Measurements from ENCODE around the gene RAB6B.

The RAB6B gene

DNA sequence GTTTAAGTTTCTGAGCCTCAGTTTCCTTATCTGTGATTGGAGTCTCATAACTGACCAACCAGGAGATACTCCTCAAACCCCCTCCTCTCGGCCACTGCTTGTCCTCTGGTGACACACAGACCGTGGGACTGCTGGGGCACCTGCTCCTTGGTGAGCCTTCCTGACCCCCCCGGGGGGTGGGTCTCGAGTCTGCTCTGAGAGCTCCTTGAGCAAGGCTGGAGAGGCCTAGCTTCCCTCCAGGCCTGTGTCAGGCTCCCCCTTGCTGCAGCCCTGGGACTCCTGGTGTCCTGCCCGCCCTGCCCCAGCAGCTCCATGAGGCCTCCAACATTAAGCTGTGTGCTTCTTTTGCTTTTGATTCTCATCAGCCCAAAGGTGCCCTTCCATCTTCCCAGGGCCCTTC lies 62.4 kb downstream of the RAB6B start:
- peaks cover 23% of the 10 kb centered on the region for H3K4me1 ChIP-seq
- TF ChIP-seq Cebpa-rat (IDR thresholded peaks at IDR 0.05), result no peak
- H3K9ac ChIP-seq, result no peak overlapping the region
- H3K4me2 ChIP-seq, result no peak overlapping the region
- H3K9me3 ChIP-seq, result no peaks in the 10 kb centered on the region
- H3K36me3 ChIP-seq, result no peaks in the 10 kb centered on the region
- H3K27me3 ChIP-seq, result no peaks in the 10 kb centered on the region
- no peaks in the 10 kb centered on the region for H4K20me1 ChIP-seq
- no peak overlapping the region for H3K27ac ChIP-seq
- H3K4me3 ChIP-seq, result no peak overlapping the region

DNA sequence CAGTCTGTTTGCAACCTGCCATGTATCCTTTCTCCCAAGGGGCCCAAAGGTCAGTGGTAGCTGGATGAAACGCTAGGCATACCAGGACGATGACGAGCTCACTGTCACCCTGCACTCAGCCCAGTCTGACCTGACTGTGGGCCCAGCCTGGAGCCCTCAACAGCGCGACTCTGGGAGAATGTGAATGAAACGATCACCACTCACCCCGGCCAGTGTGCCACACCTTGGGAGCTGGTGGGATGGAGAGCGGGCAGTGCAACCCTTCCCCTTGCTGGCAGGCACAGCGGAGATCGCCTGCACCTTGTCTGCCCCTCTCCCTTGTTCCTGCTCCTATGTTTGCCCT lies 62.9 kb downstream of the RAB6B start:
- no peaks in the 10 kb centered on the region for H3K27me3 ChIP-seq
- no peak overlapping the region for H3K4me2 ChIP-seq
- no peak for TF ChIP-seq Cebpa-rat (IDR thresholded peaks at IDR 0.05)
- no peak overlapping the region for H3K4me3 ChIP-seq
- no peak overlapping the region for H3K27ac ChIP-seq
- H3K9ac ChIP-seq, result no peak overlapping the region
- H3K9me3 ChIP-seq, result no peaks in the 10 kb centered on the region
- no peaks in the 10 kb centered on the region for H3K36me3 ChIP-seq
- H3K4me1 ChIP-seq, result peaks cover 18% of the 10 kb centered on the region
- no peaks in the 10 kb centered on the region for H4K20me1 ChIP-seq

DNA sequence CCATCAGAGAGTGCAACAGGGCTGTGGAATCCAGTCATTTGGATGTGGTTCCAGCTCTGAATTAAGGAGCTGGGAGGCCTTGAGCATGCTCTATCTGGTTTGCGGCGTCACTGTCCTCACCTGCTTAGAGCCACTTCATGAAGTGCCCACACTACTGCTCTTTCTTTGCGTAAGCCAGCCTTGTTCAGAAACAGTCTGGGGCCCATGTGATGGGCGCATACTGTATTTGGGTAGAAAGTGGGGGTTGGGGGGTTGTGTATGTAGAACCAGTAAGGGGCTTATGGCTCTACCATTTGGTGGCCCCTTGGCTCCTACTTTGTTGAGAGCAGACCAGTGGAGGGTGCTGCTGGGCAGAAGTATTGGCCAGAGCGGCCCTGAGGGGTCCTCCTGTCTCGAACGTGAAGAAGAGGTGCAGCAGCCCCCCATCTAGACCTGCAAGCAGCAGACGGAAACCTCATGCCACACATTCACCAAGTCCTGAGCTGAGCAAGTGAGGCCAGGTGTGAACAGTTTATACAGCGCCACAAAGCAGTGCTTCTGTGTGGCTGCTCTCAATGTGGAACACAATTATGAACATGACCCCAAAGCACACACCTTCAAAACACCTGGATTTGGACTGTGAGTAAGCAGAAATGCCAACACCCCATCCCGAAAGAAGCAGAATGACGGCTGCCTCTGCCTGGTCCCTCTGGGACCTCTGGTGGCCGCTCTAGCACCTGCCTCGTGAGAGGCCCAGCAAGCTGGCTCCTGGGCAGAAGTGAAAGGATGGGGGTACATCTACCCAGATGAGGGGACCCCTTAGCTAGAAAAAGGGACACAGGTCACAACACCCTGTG lies 63.5 kb downstream of the RAB6B start:
- no peaks in the 10 kb centered on the region for H3K9me3 ChIP-seq
- H3K4me1 ChIP-seq, result peaks cover 14% of the 10 kb centered on the region
- no peak overlapping the region for H3K9ac ChIP-seq
- no peaks in the 10 kb centered on the region for H3K36me3 ChIP-seq
- H3K27ac ChIP-seq, result no peak overlapping the region
- H4K20me1 ChIP-seq, result no peaks in the 10 kb centered on the region
- no peak overlapping the region for H3K4me3 ChIP-seq
- H3K4me2 ChIP-seq, result no peak overlapping the region
- no peaks in the 10 kb centered on the region for H3K27me3 ChIP-seq
- no peak for TF ChIP-seq Cebpa-rat (IDR thresholded peaks at IDR 0.05)

DNA sequence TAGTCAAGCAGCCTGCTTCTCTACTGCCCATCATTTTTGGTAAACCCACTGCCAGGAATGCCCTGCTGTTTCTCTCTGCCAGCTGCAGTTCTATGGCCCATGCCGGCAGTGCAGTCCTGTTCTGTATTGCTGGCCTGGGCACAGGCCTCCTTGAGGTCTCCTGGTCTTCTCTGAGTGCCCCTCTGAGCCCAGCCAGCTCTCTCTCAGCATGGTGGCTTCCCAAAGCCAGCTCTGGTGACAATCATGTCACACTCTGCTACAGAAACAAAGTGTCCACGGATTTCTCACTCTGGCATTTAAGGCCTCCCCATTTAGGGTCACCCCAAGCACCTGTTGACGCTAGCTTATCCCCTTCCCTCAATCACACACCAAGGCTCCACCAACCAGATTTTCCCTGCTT lies 65.6 kb downstream of the RAB6B start:
- H3K4me1 ChIP-seq, result peaks cover 14% of the 10 kb centered on the region
- peaks cover 16% of the 10 kb centered on the region for H3K36me3 ChIP-seq
- no peak overlapping the region for H3K9ac ChIP-seq
- no peaks in the 10 kb centered on the region for H3K27me3 ChIP-seq
- H3K4me2 ChIP-seq, result no peak overlapping the region
- TF ChIP-seq Cebpa-rat (IDR thresholded peaks at IDR 0.05), result no peak
- H3K27ac ChIP-seq, result no peak overlapping the region
- H4K20me1 ChIP-seq, result no peaks in the 10 kb centered on the region
- no peaks in the 10 kb centered on the region for H3K9me3 ChIP-seq
- no peak overlapping the region for H3K4me3 ChIP-seq

DNA sequence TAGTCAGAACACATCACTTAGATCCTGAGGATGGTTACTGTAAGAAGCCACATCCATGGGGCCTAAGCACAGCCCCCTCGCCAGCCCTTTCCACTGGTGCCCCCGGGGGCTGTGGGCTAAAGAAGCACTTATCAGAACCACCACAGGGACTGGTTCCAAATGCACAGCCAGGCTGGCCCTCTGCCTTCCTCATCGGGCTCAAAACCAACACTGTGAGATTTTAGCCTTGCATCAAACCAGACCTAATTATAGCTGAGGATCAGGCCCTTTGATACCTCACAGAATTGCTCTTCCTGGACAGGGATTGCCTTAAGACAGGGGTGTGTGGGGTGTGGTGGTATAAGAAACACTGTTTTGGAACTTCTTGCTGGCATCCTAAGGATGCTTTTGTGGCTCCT lies 66.4 kb downstream of the RAB6B start:
- Histone ChIP-seq H3K9me3 (no peaks in the 10 kb centered on the region), H3K27me3 (no peaks in the 10 kb centered on the region), H3K4me3 (no peak overlapping the region), H4K20me1 (no peaks in the 10 kb centered on the region), H3K27ac (no peak overlapping the region), H3K4me2 (peak overlapping the region; percentile 14; the same call in 1 of the 2 replicates), H3K4me1 (peaks cover 15% of the 10 kb centered on the region), H3K9ac (no peak overlapping the region), H3K36me3 (peaks cover 23% of the 10 kb centered on the region)
- TF ChIP-seq Cebpa-rat (IDR thresholded peaks at IDR 0.05), result no peak

DNA sequence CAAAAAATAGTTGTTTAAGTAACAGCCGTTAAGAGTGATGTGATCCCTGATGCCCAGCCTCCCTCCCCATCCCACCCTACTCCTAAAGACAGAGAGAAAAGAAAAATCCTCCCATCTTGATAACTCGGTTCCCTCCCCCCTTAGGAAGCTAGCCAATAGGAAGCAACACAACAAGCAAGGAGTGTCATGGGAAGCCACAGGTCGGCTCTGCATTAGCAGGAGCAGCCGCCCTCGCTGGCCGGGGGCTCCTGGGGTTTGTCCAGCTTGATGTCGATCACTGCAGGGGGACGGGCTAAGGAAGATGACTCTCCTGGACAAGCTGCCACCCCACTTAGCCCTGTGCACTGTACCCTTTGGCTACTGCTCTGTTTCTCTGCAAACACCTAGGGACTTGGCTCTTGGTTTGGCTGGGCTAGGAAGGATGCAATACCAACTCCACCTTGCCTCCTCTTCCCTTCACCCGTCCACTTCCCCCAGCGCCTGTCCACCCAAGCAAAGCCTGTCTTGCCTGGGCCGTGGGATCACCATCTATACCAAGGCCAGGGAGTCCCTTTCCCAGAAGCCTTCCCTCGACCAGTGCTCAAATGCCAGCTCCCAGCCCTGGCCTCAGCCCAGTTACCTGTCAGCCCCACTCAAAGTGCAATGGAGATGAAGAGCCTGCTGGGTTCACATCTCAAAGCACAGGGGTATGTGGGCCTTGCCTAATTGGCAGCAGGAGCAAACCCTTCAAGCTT lies 66.9 kb downstream of the RAB6B start:
- H3K27ac ChIP-seq, result no peak overlapping the region
- H3K36me3 ChIP-seq, result peaks cover 29% of the 10 kb centered on the region
- no peak overlapping the region for H3K4me3 ChIP-seq
- H3K9ac ChIP-seq, result no peak overlapping the region
- H3K4me2 ChIP-seq, result peak overlapping the region; percentile 14; the same call in 1 of the 2 replicates
- H3K27me3 ChIP-seq, result no peaks in the 10 kb centered on the region
- no peaks in the 10 kb centered on the region for H4K20me1 ChIP-seq
- TF ChIP-seq Cebpa-rat (IDR thresholded peaks at IDR 0.05), result no peak
- H3K4me1 ChIP-seq, result peaks cover 21% of the 10 kb centered on the region
- no peaks in the 10 kb centered on the region for H3K9me3 ChIP-seq

DNA sequence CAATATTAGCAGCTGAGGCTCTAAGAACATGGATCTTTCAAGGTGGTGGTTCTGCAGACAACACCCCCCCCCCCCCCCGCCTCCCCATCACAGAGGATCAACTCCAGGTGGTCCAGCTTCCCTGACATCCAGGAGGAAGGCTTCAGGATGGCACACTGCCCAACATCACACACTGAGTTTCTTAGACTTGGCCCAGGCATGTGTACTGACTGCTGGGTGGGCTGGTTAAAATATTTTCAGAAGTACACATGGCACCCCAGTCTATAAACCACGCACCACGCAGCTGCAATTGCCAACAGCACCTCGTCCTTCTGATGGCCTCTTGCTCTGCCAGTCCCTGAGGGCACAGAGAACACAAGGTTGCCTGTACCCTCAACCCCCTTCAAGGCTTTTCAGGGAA lies 68.0 kb downstream of the RAB6B start:
- peaks cover 7% of the 10 kb centered on the region for H4K20me1 ChIP-seq
- no peak for TF ChIP-seq Cebpa-rat (IDR thresholded peaks at IDR 0.05)

DNA sequence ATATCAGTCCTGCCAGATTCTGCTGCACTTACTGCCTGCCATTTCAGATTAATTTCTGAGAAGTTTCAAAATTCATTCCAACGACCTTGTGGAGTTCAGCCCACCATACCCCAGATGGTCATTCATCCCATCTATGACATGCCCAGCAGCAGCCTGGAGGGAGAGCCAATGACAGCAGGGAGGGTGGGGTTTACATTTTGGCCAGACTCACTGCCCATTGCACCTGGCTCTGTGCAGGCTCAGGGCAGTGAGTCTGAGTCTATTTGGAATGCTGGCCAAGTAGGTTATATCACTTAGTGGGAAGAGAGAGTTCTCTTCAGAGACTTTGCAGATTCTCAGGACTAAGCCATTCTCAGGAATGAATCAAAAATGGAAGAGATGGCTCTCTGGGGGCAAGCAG lies 68.5 kb downstream of the RAB6B start:
- Histone ChIP-seq H4K20me1 (peaks cover 12% of the 10 kb centered on the region), H3K4me2 (no peak overlapping the region), H3K27me3 (no peaks in the 10 kb centered on the region), H3K36me3 (peaks cover 31% of the 10 kb centered on the region), H3K9me3 (no peaks in the 10 kb centered on the region), H3K9ac (no peak overlapping the region), H3K4me1 (peaks cover 33% of the 10 kb centered on the region), H3K4me3 (no peak overlapping the region), H3K27ac (no peak overlapping the region)
- TF ChIP-seq Cebpa-rat (IDR thresholded peaks at IDR 0.05), result no peak

More for the DNA sequence above, 68.0 kb downstream of the RAB6B start:
- H3K27me3 ChIP-seq, result no peaks in the 10 kb centered on the region
- peaks cover 31% of the 10 kb centered on the region for H3K4me1 ChIP-seq
- H3K36me3 ChIP-seq, result peaks cover 31% of the 10 kb centered on the region
- no peak overlapping the region for H3K27ac ChIP-seq
- H3K9ac ChIP-seq, result no peak overlapping the region
- H3K9me3 ChIP-seq, result no peaks in the 10 kb centered on the region
- H3K4me2 ChIP-seq, result no peak overlapping the region
- H3K4me3 ChIP-seq, result no peak overlapping the region

DNA sequence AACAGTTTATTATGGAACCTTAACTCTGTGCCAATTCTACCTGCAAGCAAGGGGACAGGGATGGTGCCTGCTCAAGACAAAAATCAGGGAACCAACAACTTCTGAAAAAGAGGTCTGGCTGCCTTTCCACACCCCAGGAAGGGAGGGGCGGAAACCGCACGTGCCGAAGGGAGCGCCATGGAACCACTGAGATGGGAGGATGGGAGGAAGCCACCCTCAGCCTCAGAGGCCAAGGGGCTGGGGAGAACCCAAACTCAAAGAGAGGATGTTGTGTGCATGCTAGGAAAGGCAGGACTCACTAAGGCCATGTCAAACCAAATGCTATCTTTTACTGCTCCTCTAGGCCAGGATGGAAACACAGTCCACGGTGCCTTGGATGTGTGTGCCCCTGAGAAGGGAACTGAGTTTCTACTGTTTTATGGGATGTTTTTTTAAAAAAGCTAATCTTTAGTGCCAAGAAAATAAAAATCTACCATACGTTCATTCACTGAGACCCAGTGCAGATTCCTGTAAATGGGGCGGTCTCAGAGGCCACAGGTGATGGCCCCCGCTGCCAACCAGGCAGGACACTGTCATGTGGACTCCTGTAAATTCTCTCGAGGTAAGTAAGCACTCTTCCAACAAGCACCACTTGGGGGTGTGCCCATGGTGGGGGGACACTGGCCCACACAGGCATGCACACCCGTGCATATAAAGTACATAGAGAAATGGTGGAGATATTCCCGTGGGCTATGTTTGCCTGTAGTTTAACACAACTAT lies 69.5 kb downstream of the RAB6B start:
- no peak overlapping the region for H3K4me3 ChIP-seq
- peaks cover 20% of the 10 kb centered on the region for H4K20me1 ChIP-seq
- peaks cover 41% of the 10 kb centered on the region for H3K36me3 ChIP-seq
- H3K9ac ChIP-seq, result no peak overlapping the region
- H3K9me3 ChIP-seq, result no peaks in the 10 kb centered on the region
- no peak for TF ChIP-seq Cebpa-rat (IDR thresholded peaks at IDR 0.05)
- H3K4me2 ChIP-seq, result no peak overlapping the region
- no peak overlapping the region for H3K27ac ChIP-seq
- peaks cover 42% of the 10 kb centered on the region for H3K4me1 ChIP-seq
- H3K27me3 ChIP-seq, result no peaks in the 10 kb centered on the region

All from BLaER1 (cell line).